HL-60 (cell line): Measurements from ENCODE around the gene GRAMD4.

Experiments
- CTCF ChIP-seq: IDR thresholded peaks from one replicate; pipeline ENCODE4 v1.5.1; 2011; ENCODE audit warnings: low read length, control low read depth, inconsistent platforms; ENCODE audit not compliant: insufficient read depth
- GABPA ChIP-seq: IDR thresholded peaks from 2 replicates; pipeline ENCODE4 v1.6.1; 2012; ENCODE audit warnings: low read depth
- POLR2AphosphoS5 ChIP-seq: IDR thresholded peaks from 2 replicates; pipeline ENCODE4 v1.6.1; 2012; ENCODE audit warnings: low read depth
- REST ChIP-seq: IDR thresholded peaks from 2 replicates; pipeline ENCODE4 v1.6.1; 2012; ENCODE audit warnings: low read depth; ENCODE audit not compliant: insufficient replicate concordance
- SPI1 ChIP-seq: IDR thresholded peaks from 2 replicates; pipeline ENCODE4 v1.6.1; 2012; ENCODE audit warnings: low read depth, mild to moderate bottlenecking, borderline replicate concordance

GRCh38 chr22:46589871-46590271 lies 30.3 kb upstream of the GRAMD4 start:
- TF ChIP-seq CTCF: no peak
- no peak for TF ChIP-seq POLR2AphosphoS5
- no peak for TF ChIP-seq REST
- no peak for TF ChIP-seq GABPA
- no peak for TF ChIP-seq SPI1
